HG03066 (cell line): Measurements from ENCODE around the gene NRXN2.

Source experiments
- ATAC-seq: cut with Tn5 transposase; IDR thresholded peaks from one replicate; pipeline ENCODE4 v1.9.1; 2021; ENCODE audit warnings: low read depth; ENCODE audit not compliant: unreplicated experiment

NRXN2 gene

GRCh38 chr11:64744544-64745188, 21.7 kb upstream of the NRXN2 start:
- no peak for ATAC-seq

- ATAC-seq = no peak
Measured at GRCh38 chr11:64743591-64744543, 20.9 kb upstream of the NRXN2 start, which contains the start of gene RASGRP2. Gene RASGRP2 (minus strand): TSS chr11:64744142. CDS start chr11:64742866, 1,276 bp downstream.

- ATAC-seq = no peak
Measured at GRCh38 chr11:64742889-64743590, 20.0 kb upstream of the NRXN2 start.

GRCh38 chr11:64742087-64742888, 19.3 kb upstream of the NRXN2 start:
- ATAC-seq = no peak

- ATAC-seq = no peak
Measured at GRCh38 chr11:64741375-64742086, 18.5 kb upstream of the NRXN2 start.

GRCh38 chr11:64739871-64740270, 16.9 kb upstream of the NRXN2 start:
- ATAC-seq = no peak

- ATAC-seq = no peak
Measured at GRCh38 chr11:64736654-64737053, 13.7 kb upstream of the NRXN2 start.

GRCh38 chr11:64735725-64736259, 12.8 kb upstream of the NRXN2 start:
- ATAC-seq = no peak

GRCh38 chr11:64734811-64735724, 12.1 kb upstream of the NRXN2 start:
- no peak for ATAC-seq

GRCh38 chr11:64731601-64732000, 8.6 kb upstream of the NRXN2 start:
- no peak for ATAC-seq

GRCh38 chr11:64729851-64730382, 6.9 kb upstream of the NRXN2 start:
- no peak for ATAC-seq

- no peak for ATAC-seq
Measured at GRCh38 chr11:64728757-64729365, 5.9 kb upstream of the NRXN2 start.

GRCh38 chr11:64726867-64727530, 4.0 kb upstream of the NRXN2 start:
- ATAC-seq = no peak

- no peak for ATAC-seq
Measured at GRCh38 chr11:64726211-64726641, 3.2 kb upstream of the NRXN2 start.

GRCh38 chr11:64724863-64725532, 2.0 kb upstream of the NRXN2 start:
- no peak for ATAC-seq
